SK-N-SH treated with all-trans-retinoic acid at 6 μM for 48 hours (cell line): ENCODE measurements around the gene OSBPL9.

Experiments
- BACH2 ChIP-seq: fragments of 250-450 bp; sonication (Bioruptor Pico); IDR thresholded peaks from 2 replicates; pipeline ENCODE4 v1.9.0; 2021; ENCODE audit warnings: mild to moderate bottlenecking, borderline replicate concordance
- CREB5 ChIP-seq: fragments of 250-450 bp; sonication (Bioruptor Pico); IDR thresholded peaks from 2 replicates; pipeline ENCODE4 v1.5.1; 2020; ENCODE audit warnings: low read depth, mild to moderate bottlenecking, moderate library complexity
- CSRNP3 ChIP-seq: fragments of 250-450 bp; sonication (Bioruptor Pico); IDR thresholded peaks from 2 replicates; pipeline ENCODE4 v1.5.1; 2021; ENCODE audit warnings: mild to moderate bottlenecking, moderate library complexity
- GLIS3 ChIP-seq: fragments of 250-450 bp; sonication (Bioruptor Pico); IDR thresholded peaks from 2 replicates; pipeline ENCODE4 v1.5.0; 2020; ENCODE audit warnings: mild to moderate bottlenecking, moderate library complexity
- ISL1 ChIP-seq: fragments of 250-450 bp; sonication (Bioruptor Pico); IDR thresholded peaks from 2 replicates; pipeline ENCODE4 v2.1.2; 2022; ENCODE audit warnings: mild to moderate bottlenecking, moderate library complexity
- PATZ1 ChIP-seq: fragments of 250-450 bp; sonication (Bioruptor Pico); IDR thresholded peaks from 2 replicates; pipeline ENCODE4 v1.8.0; 2020; ENCODE audit warnings: mild to moderate bottlenecking, moderate library complexity, borderline replicate concordance
- RARB ChIP-seq: fragments of 250-450 bp; sonication (Bioruptor Pico); IDR thresholded peaks from 2 replicates; pipeline ENCODE4 v1.8.0; 2021; ENCODE audit warnings: mild to moderate bottlenecking, moderate library complexity
- TCF4 ChIP-seq: fragments of 250-450 bp; sonication (Bioruptor Pico); IDR thresholded peaks from 2 replicates; pipeline ENCODE4 v1.8.0; 2021; ENCODE audit warnings: mild to moderate bottlenecking, moderate library complexity, borderline replicate concordance
- ZNF565 ChIP-seq: fragments of 450-650 bp; formaldehyde crosslinking; conservative IDR thresholded peaks from 2 replicates; pipeline ENCODE4 v1.5.0; 2020; ENCODE audit warnings: low read depth, mild to moderate bottlenecking, moderate library complexity

GRCh38 chr1:51623025-51623424, 6.1 kb downstream of the OSBPL9 start:
- TF ChIP-seq CREB5 (CRISPR knock-in tag) (no peak), GLIS3 (CRISPR knock-in tag) (no peak), RARB (no peak), ZNF565 (CRISPR knock-in tag) (no peak), BACH2 (no peak), TCF4 (CRISPR knock-in tag) (no peak), PATZ1 (CRISPR knock-in tag) (no peak), CSRNP3 (CRISPR knock-in tag) (no peak), ISL1 (CRISPR knock-in tag) (no peak)
